ENCODE results near the gene ADAM8.

GRCh38 chr10:133299738-133300137, 23.1 kb upstream of the ADAM8 start:
- TF ChIP-seq CHD1 (IDR thresholded peaks at IDR 0.05; ENCODE audit: low read depth, low read length) (no peak), RFX5 (IDR thresholded peaks at IDR 0.05; ENCODE audit: low read depth, low read length) (no peak), SMC3 (IDR thresholded peaks at IDR 0.05; ENCODE audit: low read depth, low read length) (no peak), CTCF (conservative IDR thresholded peaks at IDR 0.05; ENCODE audit: low read depth, low read length) (no peak), POLR2A (IDR thresholded peaks at IDR 0.05; ENCODE audit: low read depth, low read length) (no peak), RAD21 (IDR thresholded peaks at IDR 0.05; ENCODE audit: low read length) (no peak), MAFK (IDR thresholded peaks at IDR 0.05; ENCODE audit: low read depth, low read length) (no peak), BHLHE40 (IDR thresholded peaks at IDR 0.05; ENCODE audit: low read depth, low read length) (no peak), FOS (IDR thresholded peaks at IDR 0.05; ENCODE audit: low read depth, low read length) (no peak), ELK1 (IDR thresholded peaks at IDR 0.05; ENCODE audit: borderline replicate concordance, low read depth, low read length) (no peak), USF2 (IDR thresholded peaks at IDR 0.05; ENCODE audit: low read depth, low read length) (no peak), CEBPB (IDR thresholded peaks at IDR 0.05; ENCODE audit: low read depth, low read length) (no peak)
